Measurements from ENCODE around the gene TRMT44.

The TRMT44 gene

DNA sequence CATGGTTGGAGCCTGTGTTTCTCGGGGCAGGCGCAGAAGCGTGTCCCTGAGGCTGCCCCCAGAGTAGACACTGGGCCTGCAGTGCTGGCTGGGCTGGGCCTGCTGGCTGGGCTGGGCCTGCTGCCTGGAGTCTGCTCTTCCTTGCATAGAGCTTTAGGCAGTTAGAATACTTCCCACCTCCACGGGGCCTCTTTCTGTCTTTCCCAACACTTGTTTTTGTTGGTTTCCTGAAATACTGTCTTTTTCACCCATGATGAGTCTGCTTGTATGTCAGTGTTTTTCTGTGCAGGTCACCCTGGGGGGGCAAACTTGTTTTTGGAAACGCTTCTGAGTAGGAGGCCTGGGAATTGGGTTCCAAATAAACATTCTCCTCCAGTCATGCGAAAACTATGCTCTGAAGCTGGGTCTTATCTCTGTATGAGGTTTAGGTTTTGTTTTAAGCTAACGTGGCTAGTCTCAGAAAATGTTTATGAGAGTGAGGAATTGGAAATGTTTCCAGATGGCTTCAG is 32.2 kb downstream of the TRMT44 start:
- TF ChIP-seq Cebpa-rat (IDR thresholded peaks at IDR 0.05): no peak
- Histone ChIP-seq H3K4me3 (peak overlapping the region; percentile 68; the same call in 1 of the 2 replicates), H3K9me3 (no peaks in the 10 kb centered on the region), H3K36me3 (peaks cover 8% of the 10 kb centered on the region), H4K20me1 (peaks cover 64% of the 10 kb centered on the region), H3K4me1 (peaks cover 99% of the 10 kb centered on the region), H3K4me2 (peak overlapping the region; percentile 95), H3K27ac (peak overlapping the region; percentile 88), H3K9ac (peak overlapping the region; percentile 81), H3K27me3 (no peaks in the 10 kb centered on the region)

DNA sequence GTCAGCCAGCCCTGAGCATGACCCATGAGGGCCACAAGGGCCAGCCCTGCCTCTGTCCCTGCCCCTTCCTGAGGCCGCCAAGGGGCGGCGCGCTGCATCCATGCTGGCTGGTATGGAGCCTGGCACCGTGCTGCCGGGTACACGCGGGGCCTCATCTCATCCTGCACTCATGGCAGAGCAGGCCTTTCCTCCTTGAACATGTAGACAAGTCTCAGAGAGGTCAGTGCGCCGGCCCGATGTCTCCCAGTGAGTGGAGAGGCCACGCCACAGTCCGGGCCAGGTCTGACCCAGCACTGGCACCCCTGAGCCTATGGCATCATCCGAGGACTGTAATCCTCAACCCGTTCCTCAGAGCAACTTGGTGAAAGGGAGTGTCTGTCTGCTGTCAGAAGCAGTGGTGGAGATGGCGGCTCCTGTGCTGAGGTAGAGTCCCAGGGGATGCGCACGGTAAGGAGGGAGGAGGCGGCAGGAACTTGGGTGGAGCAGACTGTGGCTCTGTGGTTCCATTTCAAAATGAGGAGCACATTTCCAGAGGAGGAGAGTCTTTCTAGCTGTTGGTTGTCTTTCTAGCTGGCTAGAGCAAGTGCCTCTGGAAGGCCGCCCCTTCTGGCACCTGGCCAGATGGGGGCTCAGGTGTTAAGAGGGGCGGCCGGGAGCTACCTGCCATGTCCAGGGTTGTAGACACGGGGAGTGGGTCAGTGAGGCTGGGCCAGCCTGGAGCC is 32.8 kb downstream of the TRMT44 start:
- Histone ChIP-seq H3K27ac (peak overlapping the region; percentile 88), H3K4me1 (peaks cover 100% of the 10 kb centered on the region), H3K9me3 (no peaks in the 10 kb centered on the region), H3K4me3 (peak overlapping the region; percentile 68), H3K4me2 (peak overlapping the region; percentile 95), H3K27me3 (no peaks in the 10 kb centered on the region), H3K9ac (peak overlapping the region; percentile 81), H3K36me3 (peaks cover 3% of the 10 kb centered on the region; the same call in 1 of the 2 replicates), H4K20me1 (peaks cover 64% of the 10 kb centered on the region)
- no peak for TF ChIP-seq Cebpa-rat (IDR thresholded peaks at IDR 0.05)

GRCh38 chr4:8473920-8474590 is 33.5 kb downstream of the TRMT44 start:
- Histone ChIP-seq H3K27me3 (no peaks in the 10 kb centered on the region), H3K4me1 (peaks cover 99% of the 10 kb centered on the region), H3K4me3 (peak overlapping the region; percentile 68), H3K9me3 (no peaks in the 10 kb centered on the region), H3K36me3 (0 out of 2 replicates have a peak, but pooled peaks cover 6% of the 10 kb centered on the region), H3K27ac (peak overlapping the region; percentile 88), H4K20me1 (peaks cover 64% of the 10 kb centered on the region), H3K9ac (peak overlapping the region; percentile 81), H3K4me2 (peak overlapping the region; percentile 95)
- TF ChIP-seq Cebpa-rat (IDR thresholded peaks at IDR 0.05): no peak

GRCh38 chr4:8474856-8475255 is 34.3 kb downstream of the TRMT44 start:
- H3K36me3 ChIP-seq: 0 out of 2 replicates have a peak, but pooled peaks cover 6% of the 10 kb centered on the region
- peak overlapping the region; percentile 88 for H3K27ac ChIP-seq
- H3K9me3 ChIP-seq: no peaks in the 10 kb centered on the region
- peak overlapping the region; percentile 95 for H3K4me2 ChIP-seq
- peaks cover 56% of the 10 kb centered on the region for H4K20me1 ChIP-seq
- peak overlapping the region; percentile 68 for H3K4me3 ChIP-seq
- peak overlapping the region; percentile 81 for H3K9ac ChIP-seq
- H3K4me1 ChIP-seq: peaks cover 91% of the 10 kb centered on the region
- TF ChIP-seq Cebpa-rat (IDR thresholded peaks at IDR 0.05): no peak
- no peaks in the 10 kb centered on the region for H3K27me3 ChIP-seq

DNA sequence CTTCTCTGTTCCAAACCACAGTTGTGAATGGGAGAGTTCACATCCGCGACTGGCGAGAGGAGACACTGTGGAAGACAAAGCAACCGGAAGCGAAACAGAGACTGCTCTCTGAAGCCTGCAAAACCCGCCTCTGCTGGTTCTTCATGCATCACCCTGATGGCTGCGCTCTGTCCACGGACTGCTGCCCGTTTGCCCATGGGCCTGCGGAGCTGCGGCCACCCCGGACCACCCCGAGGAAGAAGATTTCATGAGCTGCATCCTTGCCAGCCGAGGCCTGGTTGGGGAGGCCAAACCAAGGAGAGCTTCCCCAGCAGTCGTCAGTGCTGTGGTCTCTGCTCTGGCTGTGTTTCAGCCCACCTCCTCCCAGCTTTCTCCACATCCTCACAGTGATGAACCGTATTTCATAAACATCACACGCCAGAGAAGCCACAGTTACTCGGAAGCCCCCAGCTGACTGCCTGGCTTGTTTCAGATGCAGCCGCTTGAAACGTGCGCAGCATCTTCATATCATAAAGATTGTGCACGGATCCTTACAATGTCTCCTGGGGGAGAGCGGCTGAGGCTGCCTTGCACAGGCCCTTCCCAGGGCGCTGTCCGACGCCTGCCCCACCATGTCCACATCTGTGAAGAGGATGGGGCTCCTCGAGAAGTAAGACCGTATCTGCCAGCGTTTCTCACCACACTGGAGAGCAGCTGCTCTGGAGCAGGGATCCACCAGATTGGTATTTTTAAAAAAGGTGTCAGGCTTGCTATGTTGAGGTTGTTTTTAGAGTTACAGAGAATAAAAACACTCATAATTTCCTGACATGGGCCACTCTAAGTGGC is 35.4 kb downstream of the TRMT44 start:
- H3K27ac ChIP-seq: peak overlapping the region; percentile 88
- H3K4me2 ChIP-seq: peak overlapping the region; percentile 95
- TF ChIP-seq Cebpa-rat (IDR thresholded peaks at IDR 0.05): no peak; the same call in 1 of the 2 replicates
- peaks cover 80% of the 10 kb centered on the region for H3K4me1 ChIP-seq
- H3K4me3 ChIP-seq: peak overlapping the region; percentile 68
- no peaks in the 10 kb centered on the region for H3K27me3 ChIP-seq
- 0 out of 2 replicates have a peak, but pooled peaks cover 6% of the 10 kb centered on the region for H3K36me3 ChIP-seq
- no peaks in the 10 kb centered on the region for H3K9me3 ChIP-seq
- peak overlapping the region; percentile 81 for H3K9ac ChIP-seq
- H4K20me1 ChIP-seq: peaks cover 45% of the 10 kb centered on the region

DNA sequence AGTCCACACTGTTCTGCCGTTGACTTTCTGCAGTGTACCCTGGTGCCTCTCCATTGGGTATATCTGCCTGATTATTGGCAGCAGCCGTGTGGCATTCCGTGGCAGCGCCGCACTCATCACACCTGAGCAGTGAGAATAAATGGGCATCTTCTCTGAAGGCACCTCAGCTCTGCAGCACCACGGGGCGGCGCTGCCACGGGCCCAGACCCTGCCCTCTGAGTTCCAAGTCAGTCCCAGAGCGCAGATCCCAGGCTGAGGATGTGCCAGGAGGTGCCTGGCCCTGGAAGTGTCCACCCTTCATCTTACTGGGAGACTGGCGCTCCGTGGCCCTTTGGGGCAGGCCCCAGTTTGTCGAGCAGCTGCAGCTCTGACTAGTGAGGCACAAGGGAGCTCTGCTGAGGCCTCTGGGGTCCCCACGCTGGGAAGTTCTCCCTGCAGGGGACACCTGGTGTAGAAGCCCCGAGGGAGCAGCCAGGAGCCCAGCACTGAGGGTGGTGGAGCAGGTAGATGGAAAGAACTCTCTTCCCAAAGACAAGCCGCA is 36.6 kb downstream of the TRMT44 start:
- H3K4me2 ChIP-seq: peak overlapping the region; percentile 95
- no peak for TF ChIP-seq Cebpa-rat (IDR thresholded peaks at IDR 0.05)

DNA sequence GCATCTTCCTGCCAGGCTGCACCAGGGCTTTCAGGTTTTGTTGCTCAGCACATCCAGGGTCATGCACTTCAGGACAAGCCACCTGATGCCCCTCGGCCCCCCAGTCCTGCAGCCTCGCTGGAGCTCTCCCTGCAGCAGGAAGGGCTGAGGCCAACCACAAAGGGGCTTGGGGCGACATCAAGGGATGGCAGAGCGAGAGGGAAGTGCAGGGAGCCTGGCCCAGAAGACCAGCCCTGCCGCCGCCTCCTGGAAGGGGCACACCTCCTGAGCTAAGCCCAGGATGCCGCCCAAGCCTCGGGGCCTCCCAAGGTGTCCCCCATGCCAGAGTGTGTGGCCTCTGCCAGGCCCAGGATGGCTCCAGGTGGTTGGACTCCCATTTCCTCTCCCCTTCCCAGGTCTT is 37.1 kb downstream of the TRMT44 start:
- H3K4me2 ChIP-seq: peak overlapping the region; percentile 95
- 0 out of 2 replicates have a peak, but pooled peaks cover 6% of the 10 kb centered on the region for H3K36me3 ChIP-seq
- H3K4me1 ChIP-seq: peaks cover 63% of the 10 kb centered on the region
- H3K27me3 ChIP-seq: no peaks in the 10 kb centered on the region
- no peaks in the 10 kb centered on the region for H3K9me3 ChIP-seq
- no peak overlapping the region for H3K9ac ChIP-seq
- H3K4me3 ChIP-seq: no peak overlapping the region
- no peak for TF ChIP-seq Cebpa-rat (IDR thresholded peaks at IDR 0.05)
- H3K27ac ChIP-seq: peak overlapping the region; percentile 7; the same call in 1 of the 2 replicates
- H4K20me1 ChIP-seq: peaks cover 34% of the 10 kb centered on the region

More for the DNA sequence above, 36.6 kb downstream of the TRMT44 start:
- peaks cover 68% of the 10 kb centered on the region for H3K4me1 ChIP-seq
- H3K4me3 ChIP-seq: no peak overlapping the region
- peaks cover 39% of the 10 kb centered on the region for H4K20me1 ChIP-seq
- 0 out of 2 replicates have a peak, but pooled peaks cover 6% of the 10 kb centered on the region for H3K36me3 ChIP-seq
- no peak overlapping the region for H3K9ac ChIP-seq
- H3K27ac ChIP-seq: 0 out of 2 replicates have a peak overlapping the region, but pooled peaks have one; percentile 7
- no peaks in the 10 kb centered on the region for H3K27me3 ChIP-seq
- H3K9me3 ChIP-seq: no peaks in the 10 kb centered on the region

DNA sequence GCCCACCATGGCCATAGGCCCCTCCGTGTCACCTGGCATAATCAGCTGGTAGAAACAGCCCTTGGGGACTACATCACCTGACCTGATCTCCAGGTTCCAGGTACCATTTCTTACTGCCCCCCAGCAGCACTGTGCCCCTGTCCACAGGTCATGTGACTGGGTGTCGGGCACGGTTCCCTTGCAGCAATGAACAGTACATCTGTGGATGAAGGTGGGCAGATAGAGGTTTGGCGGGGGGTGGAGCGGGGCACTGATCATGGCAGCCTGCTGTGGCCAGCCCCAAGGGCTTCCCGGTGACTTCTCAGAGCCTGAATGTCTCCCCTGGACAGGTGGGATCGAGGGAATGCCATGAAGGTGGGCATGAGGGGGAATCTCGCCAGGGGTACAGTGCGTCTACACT is 37.8 kb downstream of the TRMT44 start:
- H3K27me3 ChIP-seq: no peaks in the 10 kb centered on the region
- H3K27ac ChIP-seq: no peak overlapping the region
- no peak for TF ChIP-seq Cebpa-rat (IDR thresholded peaks at IDR 0.05)
- H3K36me3 ChIP-seq: 0 out of 2 replicates have a peak, but pooled peaks cover 6% of the 10 kb centered on the region
- no peaks in the 10 kb centered on the region for H3K9me3 ChIP-seq
- no peak overlapping the region for H3K4me3 ChIP-seq
- peaks cover 56% of the 10 kb centered on the region for H3K4me1 ChIP-seq
- peaks cover 32% of the 10 kb centered on the region for H4K20me1 ChIP-seq
- peak overlapping the region; percentile 95 for H3K4me2 ChIP-seq
- H3K9ac ChIP-seq: no peak overlapping the region

Data from BLaER1 (cell line).